Endothelial cell of umbilical vein (primary cell): ENCODE measurements around the gene ULK4. TPM values are rescaled to one million over a fixed set of nuclear protein-coding genes. Genes with fewer than 3 reads are reported as not detected.

Source experiments
- BruUV-seq: library from RNA; stranded (reverse); fragments of 400-500 nt; replicated peaks from 2 replicates; lab custom pipeline; 2021; lab: Mats Ljungman, UMichigan
- CTCF ChIA-PET: fragments of 300-600, 350-600 bp; sonication (Branson Sonifier 250); formaldehyde crosslinking; loops from one replicate; lab custom pipeline; 2021; ENCODE audit warnings: antibody characterized with exemption, inconsistent platforms; lab: Charles Lee
- POLR2A ChIA-PET: fragments of 300-600, 350-600 bp; sonication (Branson Sonifier 250); formaldehyde crosslinking; loops from one replicate; lab custom pipeline; 2021; ENCODE audit warnings: antibody characterized with exemption, inconsistent platforms; lab: Charles Lee
- DNase-seq: peaks from one replicate; pipeline ENCODE4 v3.0.0-alpha.2; 2011; ENCODE audit warnings: low read depth, low spot score
- FAIRE-seq: peaks from 2 replicates; lab custom pipeline; 2011; peaks lifted over from hg19 to GRCh38; lab: Jason Lieb, UNC
- H2AFZ ChIP-seq: 2 replicates; pipeline ENCODE4 v1.6.0; 2012; ENCODE audit warnings: low read depth, low read length, control low read depth, inconsistent platforms
- H3K27ac ChIP-seq: 2 replicates; pipeline ENCODE4 v1.5.1; 2011; ENCODE audit warnings: low read depth, mild to moderate bottlenecking, control low read depth, low read length, moderate library complexity; ENCODE audit not compliant: insufficient read depth
- H3K27me3 ChIP-seq, 2 experiments: 2 replicates each; pipeline versions ENCODE4 v1.6.0 to v1.6.1; 2011; ENCODE audit warnings: low read length in 2 of 2, mixed read lengths in 1 of 2; ENCODE audit not compliant: control insufficient read depth in 2 of 2, insufficient read depth in 2 of 2
- H3K36me3 ChIP-seq, 2 experiments: 2 replicates in 1 of 2; 3 replicates in 1 of 2; pipeline ENCODE4 v1.5.1; 2011; ENCODE audit warnings: low read length in 2 of 2, mild to moderate bottlenecking in 1 of 2, moderate library complexity in 1 of 2; ENCODE audit not compliant: control insufficient read depth in 2 of 2, insufficient read depth in 2 of 2; ENCODE audit errors: extremely low read depth in 1 of 2
- H3K4me1 ChIP-seq: 3 replicates; pipeline ENCODE4 v1.5.1; 2011; ENCODE audit warnings: mild to moderate bottlenecking, low read length; ENCODE audit not compliant: control insufficient read depth, insufficient read depth; ENCODE audit errors: extremely low read depth
- H3K4me2 ChIP-seq: 2 replicates; pipeline ENCODE4 v1.6.1; 2011; ENCODE audit warnings: low read length, control low read depth, mixed read lengths; ENCODE audit not compliant: insufficient read depth
- H3K4me3 ChIP-seq, 3 experiments: fragments of 200-600 bp in 1 of 3; sonication (generic), shearing (Covaris generic) in 1 of 3; replicated peaks in 1 of 3; 2 replicates each; pipeline ENCODE4 v1.5.1; 2011 to 2016; ENCODE audit warnings: control low read depth in 3 of 3, low read length in 3 of 3, mild to moderate bottlenecking in 2 of 3, inconsistent platforms in 1 of 3, low read depth in 1 of 3, moderate library complexity in 1 of 3; ENCODE audit not compliant: insufficient read depth in 1 of 3
- H3K79me2 ChIP-seq: 2 replicates; pipeline ENCODE4 v1.6.0; 2012; ENCODE audit warnings: low read length, inconsistent platforms; ENCODE audit not compliant: control insufficient read depth, insufficient read depth
- H3K9ac ChIP-seq: replicated peaks from 2 replicates; pipeline ENCODE3; 2011; ENCODE audit warnings: low read length, control low read depth; ENCODE audit not compliant: insufficient read depth; ENCODE audit errors: extremely low read depth
- H3K9me1 ChIP-seq: replicated peaks from 3 replicates; pipeline ENCODE4 v1.6.0; 2011; ENCODE audit warnings: mild to moderate bottlenecking, low read length; ENCODE audit not compliant: control insufficient read depth, insufficient read depth; ENCODE audit errors: extremely low read depth
- H3K9me3 ChIP-seq: replicated peaks from 2 replicates; pipeline ENCODE4 v1.5.1; 2012; ENCODE audit warnings: low read length, inconsistent platforms; ENCODE audit not compliant: control insufficient read depth, insufficient read depth
- H4K20me1 ChIP-seq: replicated peaks from 2 replicates; pipeline ENCODE3; 2011; ENCODE audit warnings: mild to moderate bottlenecking, low read length; ENCODE audit not compliant: control insufficient read depth, insufficient read depth; ENCODE audit errors: extremely low read depth
- EZH2 ChIP-seq: IDR thresholded peaks from 2 replicates; pipeline ENCODE4 v1.6.1; 2012; ENCODE audit warnings: borderline replicate concordance, low read depth, mild to moderate bottlenecking, moderate library complexity, low read length, inconsistent platforms; ENCODE audit not compliant: severe bottlenecking
- FOS ChIP-seq: IDR thresholded peaks from 2 replicates; pipeline ENCODE4 v1.6.1; 2011; ENCODE audit warnings: mild to moderate bottlenecking, low read length, moderate library complexity, borderline replicate concordance; ENCODE audit not compliant: insufficient read depth
- GATA2 ChIP-seq: IDR thresholded peaks from 2 replicates; pipeline ENCODE4 v1.7.0; 2011; ENCODE audit warnings: low read depth, mild to moderate bottlenecking, moderate library complexity, mixed read lengths, low read length; ENCODE audit not compliant: insufficient read length, insufficient read depth
- JUN ChIP-seq: IDR thresholded peaks from 2 replicates; pipeline ENCODE4 v1.6.1; 2011; ENCODE audit warnings: borderline replicate concordance, low read depth; ENCODE audit not compliant: insufficient read length, insufficient read depth
- MYC ChIP-seq: IDR thresholded peaks from one replicate; pipeline ENCODE4 v1.6.1; 2011; ENCODE audit warnings: mild to moderate bottlenecking, low read depth, low read length
- POLR2A ChIP-seq: IDR thresholded peaks from 2 replicates; pipeline ENCODE4 v1.6.1; 2012; ENCODE audit warnings: low read depth, mild to moderate bottlenecking, control low read depth, low read length
- POLR2AphosphoS5 ChIP-seq: IDR thresholded peaks from 2 replicates; pipeline ENCODE4 v1.6.1; 2012; ENCODE audit warnings: low read depth, mild to moderate bottlenecking, control low read depth, low read length, moderate library complexity; ENCODE audit not compliant: insufficient read depth
- dilution Hi-C: fragments of 300-500 bp; cut with MboI; formaldehyde crosslinking; loops from one replicate; pipeline ENCODE4 v1.15.0; 2019; ENCODE audit warnings: low sequenced_read_pairs; ENCODE audit not compliant: extremely low pct_ligation_motif_present
- intact Hi-C: fragments of 100-400 bp; cut with micrococcal nuclease; formaldehyde crosslinking; loops from one replicate; pipeline ENCODE4 v1.10.0; 2022
- polyA plus RNA-seq, 4 experiments: library from polyadenylated mRNA; depleted of rRNA in 3 of 4; stranded (reverse) in 3 of 4; unstranded in 1 of 4; fragments of >200 nt; gene quantifications; 2 replicates each; pipeline versions ENCODE4 v1.2.1 to v1.2.3, GENCODE V29; 2011 to 2012; ENCODE audit warnings: missing spikeins in 1 of 4
- total RNA-seq: library from RNA; stranded (reverse); gene quantifications from 2 replicates; pipeline ENCODE4 v1.2.3, GENCODE V29; 2021
- TF ChIP-seq, protein P1 (sequence below): IDR thresholded peaks from 2 replicates; pipeline ENCODE4 v1.6.1; 2011; ENCODE audit not compliant: insufficient read depth, insufficient read length
- TF ChIP-seq, protein P2 (sequence below), 2 donors: IDR thresholded peaks; 1 replicate in 1 of 2; 2 replicates in 1 of 2; pipeline ENCODE4 v1.5.1; 2011; ENCODE audit warnings: low read length in 2 of 2, mild to moderate bottlenecking in 2 of 2, moderate library complexity in 2 of 2, control low read depth in 1 of 2, inconsistent platforms in 1 of 2, low read depth in 1 of 2; ENCODE audit not compliant: insufficient read depth in 1 of 2; ENCODE audit errors: extremely low read depth in 1 of 2

ULK4 gene
- total and polyA plus RNA-seq, 2 donors (not counting 3 experiments of a cell fraction or from before 2014, with no cell fraction given), result 3.3 to 16.0 TPM

DNA sequence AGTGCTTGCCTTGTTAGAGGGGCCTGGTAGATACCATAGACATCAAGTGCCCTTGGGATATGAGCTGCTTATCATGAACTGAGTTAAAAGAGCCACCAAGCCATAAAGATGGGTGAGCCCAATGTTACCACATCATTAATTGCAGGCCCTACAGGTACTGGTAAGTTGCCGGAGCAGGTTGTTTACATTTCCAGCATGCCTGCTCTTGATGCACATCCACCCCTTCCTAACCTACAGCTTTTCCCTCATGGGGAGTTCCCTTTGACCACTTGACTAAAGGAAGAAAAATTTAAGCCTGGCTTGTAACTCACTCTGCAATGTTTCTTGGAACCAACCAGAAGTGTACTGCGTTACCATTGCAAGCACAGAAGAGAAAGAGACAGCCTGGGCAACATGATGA, 24.7 kb upstream of the ULK4 start:
- no peak overlapping the region for H3K9ac ChIP-seq
- CTCF ChIA-PET, result interaction anchor here (1.3 kb wide), 1 partner anchor 11 kb away, joined by 6 read pairs; no protein-coding TSS in a partner anchor
- no peaks in the 10 kb centered on the region for H3K27me3 ChIP-seq
- H3K9me1 ChIP-seq, result no peaks in the 10 kb centered on the region
- DNase-seq (no peak), FAIRE-seq (no peak)
- intact Hi-C loops, result no loop called here
- H3K79me2 ChIP-seq, result no peaks in the 10 kb centered on the region
- no peak overlapping the region for H3K27ac ChIP-seq
- TF ChIP-seq JUN (no peak), GATA2 (no peak), EZH2 (no peak), FOS (no peak), MYC (no peak), POLR2A (no peak), POLR2AphosphoS5 (no peak)
- TF ChIP-seq, protein P1, sequence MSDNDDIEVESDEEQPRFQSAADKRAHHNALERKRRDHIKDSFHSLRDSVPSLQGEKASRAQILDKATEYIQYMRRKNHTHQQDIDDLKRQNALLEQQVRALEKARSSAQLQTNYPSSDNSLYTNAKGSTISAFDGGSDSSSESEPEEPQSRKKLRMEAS, result no peak
- TF ChIP-seq, protein P2, sequence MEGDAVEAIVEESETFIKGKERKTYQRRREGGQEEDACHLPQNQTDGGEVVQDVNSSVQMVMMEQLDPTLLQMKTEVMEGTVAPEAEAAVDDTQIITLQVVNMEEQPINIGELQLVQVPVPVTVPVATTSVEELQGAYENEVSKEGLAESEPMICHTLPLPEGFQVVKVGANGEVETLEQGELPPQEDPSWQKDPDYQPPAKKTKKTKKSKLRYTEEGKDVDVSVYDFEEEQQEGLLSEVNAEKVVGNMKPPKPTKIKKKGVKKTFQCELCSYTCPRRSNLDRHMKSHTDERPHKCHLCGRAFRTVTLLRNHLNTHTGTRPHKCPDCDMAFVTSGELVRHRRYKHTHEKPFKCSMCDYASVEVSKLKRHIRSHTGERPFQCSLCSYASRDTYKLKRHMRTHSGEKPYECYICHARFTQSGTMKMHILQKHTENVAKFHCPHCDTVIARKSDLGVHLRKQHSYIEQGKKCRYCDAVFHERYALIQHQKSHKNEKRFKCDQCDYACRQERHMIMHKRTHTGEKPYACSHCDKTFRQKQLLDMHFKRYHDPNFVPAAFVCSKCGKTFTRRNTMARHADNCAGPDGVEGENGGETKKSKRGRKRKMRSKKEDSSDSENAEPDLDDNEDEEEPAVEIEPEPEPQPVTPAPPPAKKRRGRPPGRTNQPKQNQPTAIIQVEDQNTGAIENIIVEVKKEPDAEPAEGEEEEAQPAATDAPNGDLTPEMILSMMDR (IDR thresholded peaks at IDR 0.05; ENCODE audit: extremely low read depth in 1 of 2, insufficient read depth in 1 of 2, low read depth in 1 of 2, low read length in 2 of 2), result no peak
- POLR2A ChIA-PET, result no interaction called here
- H3K4me3 ChIP-seq, result no peak overlapping the region
- H3K9me3 ChIP-seq, result no peaks in the 10 kb centered on the region
- no peaks in the 10 kb centered on the region for H3K36me3 ChIP-seq
- BruUV-seq, result no TSS peak
- no peaks in the 10 kb centered on the region for H4K20me1 ChIP-seq
- no peak overlapping the region for H3K4me2 ChIP-seq
- no peaks in the 10 kb centered on the region for H3K4me1 ChIP-seq
- dilution Hi-C loops, result no loop called here
- no peak overlapping the region for H2AFZ ChIP-seq
